Measurements from ENCODE around the gene INSR.

The INSR gene

DNA sequence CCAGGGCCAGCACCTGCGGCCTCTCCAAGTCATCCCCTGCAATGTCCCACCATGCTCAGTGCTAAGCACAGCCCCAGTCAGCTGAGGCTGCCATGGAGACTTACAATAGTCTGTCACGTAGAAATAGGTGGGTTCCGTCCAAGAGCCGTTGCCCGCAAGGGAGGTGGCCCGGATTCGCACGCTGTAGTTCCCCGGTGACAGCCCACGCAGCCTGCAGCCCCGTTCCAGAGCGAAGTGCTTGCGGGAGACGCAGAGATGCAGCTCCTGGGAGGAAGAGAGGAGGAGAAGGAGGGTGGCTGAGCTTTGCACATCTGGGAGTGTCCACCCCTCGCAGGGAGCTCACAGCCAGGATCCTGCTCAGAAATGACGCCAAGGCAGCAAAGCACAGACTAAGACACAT lies 162.2 kb downstream of the INSR start:
- no peak for DNase-seq

DNA sequence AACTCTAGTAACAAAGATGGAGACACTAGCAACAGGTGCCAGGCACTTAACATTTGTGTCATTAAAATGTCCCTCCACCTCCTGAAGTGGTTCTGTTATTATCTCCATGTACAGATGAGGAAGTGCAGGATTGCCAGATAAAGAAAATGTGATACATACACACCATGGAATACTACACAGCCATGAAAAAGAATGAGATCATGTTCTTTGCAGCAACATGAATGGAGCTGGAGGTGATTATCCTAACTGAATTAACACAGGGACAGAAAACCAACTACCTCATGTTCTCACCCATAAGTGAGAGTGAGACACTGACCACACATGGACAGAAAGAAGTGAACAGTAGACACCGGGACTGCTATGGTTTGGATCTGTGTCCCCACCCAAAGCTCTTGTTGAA lies 164.2 kb downstream of the INSR start:
- no peak for DNase-seq

DNA sequence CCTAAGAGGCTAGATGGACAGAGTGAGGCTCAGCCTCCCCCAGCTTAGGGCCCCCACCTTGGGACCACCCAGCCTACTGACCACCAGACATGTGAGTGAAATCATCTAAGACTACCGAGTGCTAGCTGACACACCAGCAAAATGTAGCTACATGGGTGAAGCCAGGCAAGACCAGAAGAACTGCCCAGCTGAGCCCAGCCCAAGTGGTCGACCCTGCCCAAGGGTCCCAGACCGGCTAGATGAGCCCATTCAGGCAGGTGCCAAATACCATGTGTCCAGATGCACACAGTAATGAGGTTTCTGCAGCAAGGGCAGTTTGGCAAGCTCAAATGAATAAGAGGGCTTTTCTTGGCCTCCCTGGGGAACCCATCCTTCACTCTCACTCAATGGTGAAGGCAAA lies 168.1 kb downstream of the INSR start:
- DNase-seq = no peak

DNA sequence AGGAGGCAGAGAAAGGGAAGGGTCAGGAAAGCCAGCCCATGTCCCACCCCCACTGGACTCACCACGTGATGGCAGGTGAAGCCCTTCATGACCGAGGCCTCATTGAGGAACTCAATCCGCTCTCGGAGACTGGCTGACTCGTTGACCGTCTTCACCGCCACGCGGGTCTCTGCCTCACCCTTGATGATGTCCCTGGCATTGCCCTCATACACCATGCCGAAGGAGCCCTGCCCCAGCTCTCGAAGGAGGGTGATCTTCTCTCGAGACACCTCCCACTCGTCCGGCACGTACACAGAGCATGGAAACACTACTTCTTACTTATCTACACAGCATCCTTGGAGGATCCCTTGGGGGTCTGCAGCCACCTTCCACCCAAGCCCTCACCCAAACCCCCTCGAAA lies 169.0 kb downstream of the INSR start:
- DNase-seq = no peak

DNA sequence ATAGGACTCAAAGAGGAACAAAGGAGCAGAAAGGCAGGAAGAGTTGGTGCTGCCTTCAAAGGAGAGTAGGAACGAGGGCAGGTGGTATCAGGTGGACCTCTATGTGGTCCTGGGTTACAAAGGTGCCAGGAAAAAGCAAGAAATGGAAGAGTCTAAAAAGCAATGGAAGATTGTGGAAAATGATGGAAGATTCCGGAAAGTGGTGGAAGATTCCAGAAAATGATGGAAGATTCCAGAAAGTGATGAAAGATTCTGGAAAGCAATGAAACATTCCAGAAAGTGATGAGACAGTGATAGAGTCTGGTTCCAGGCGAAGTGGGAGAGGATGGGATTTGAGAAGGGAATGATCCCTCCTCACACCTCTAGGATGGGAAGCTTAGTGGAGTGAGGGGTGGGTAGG lies 169.4 kb downstream of the INSR start:
- no peak for DNase-seq

DNA sequence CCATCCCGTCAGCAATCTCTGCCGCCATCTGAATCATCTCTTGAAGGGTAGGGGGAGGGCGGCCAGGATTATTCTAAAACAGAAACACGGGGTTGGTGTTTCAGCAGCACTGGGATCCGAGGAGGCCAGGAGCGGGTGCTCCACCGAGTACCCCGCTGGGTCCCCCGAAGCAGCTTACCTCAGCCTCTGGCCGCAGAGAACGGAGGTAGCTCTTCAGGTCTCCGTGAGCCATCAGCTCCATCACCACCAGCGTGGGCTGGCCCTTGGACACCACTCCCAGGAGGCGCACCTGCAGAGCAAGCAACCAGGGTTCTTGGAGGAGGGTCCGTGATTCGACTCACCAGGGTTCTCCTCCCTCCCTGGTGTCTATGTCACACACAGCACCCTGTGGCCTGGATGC lies 171.5 kb downstream of the INSR start:
- no peak for DNase-seq

DNA sequence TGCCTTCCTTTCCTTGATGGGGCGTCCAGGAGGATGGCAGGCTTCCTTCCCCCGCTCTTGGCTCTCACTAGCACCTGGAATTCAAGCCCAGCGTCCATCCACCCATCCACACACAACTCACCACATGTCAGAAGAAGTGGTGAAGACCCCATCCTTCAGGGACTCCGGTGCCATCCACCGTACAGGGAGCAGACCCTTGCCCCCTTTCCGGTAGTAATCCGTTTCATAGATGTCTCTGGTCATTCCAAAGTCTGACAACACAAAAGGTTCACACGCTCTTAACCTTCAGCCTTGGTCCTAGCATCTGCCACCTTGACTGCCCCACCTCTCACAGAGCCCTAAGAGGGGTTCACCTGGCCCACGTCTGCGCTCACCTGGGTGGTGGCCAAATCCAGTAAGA lies 173.7 kb downstream of the INSR start:
- no peak for DNase-seq

DNA sequence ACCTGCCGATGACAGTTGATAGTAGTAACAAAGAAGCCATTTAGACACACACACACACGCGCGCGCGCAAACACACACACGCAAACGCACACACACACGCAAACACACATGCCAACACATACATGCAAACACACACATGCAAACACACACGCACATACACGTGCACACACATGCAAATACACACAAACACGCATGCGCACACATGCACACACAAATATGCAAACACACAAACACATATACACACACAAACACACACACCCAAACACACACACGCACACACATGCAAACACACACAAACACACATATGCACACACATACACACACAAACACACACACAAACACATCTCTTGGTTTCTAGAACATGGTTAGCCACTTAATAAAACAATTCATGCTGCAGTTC lies 174.6 kb downstream of the INSR start:
- no peak for DNase-seq

DNA sequence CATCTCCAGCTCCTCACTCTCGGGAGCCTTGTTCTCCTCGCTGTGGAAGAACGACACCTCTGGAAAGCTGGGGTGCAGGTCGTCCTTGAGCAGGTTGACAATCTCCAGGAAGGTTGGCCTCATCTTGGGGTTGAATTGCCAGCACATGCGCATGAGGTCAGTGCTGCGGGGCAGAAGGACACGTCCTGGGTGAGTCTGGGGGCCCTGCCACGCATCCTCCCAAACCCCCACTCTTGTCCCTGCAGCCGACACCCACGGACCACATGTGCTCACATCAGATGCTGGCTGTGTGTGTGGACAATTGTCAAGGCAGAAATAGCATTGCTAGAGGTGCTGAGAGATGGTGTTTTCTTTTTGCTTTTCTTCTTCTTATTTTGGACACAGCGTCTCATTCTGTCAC lies 177.0 kb downstream of the INSR start:
- DNase-seq = no peak

DNA sequence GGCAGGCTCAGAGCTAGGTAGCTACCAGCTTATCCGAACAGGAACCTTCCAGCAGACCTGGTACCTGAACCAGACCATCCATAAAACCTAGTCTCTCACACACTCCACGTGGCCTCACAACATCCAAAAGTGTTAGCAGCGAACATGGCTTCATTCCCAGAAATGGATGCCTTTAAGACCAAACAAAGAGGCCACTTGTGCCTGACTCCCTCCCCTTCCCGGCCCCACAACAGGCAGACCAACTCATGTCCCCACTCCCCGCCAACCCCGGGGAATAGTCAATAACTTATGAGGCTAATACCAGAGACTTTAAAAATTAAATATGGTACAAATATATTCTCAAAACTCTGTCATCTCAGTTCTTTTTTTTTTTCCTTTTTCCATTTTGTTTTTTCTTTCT lies 178.5 kb downstream of the INSR start:
- DNase-seq = no peak

DNA sequence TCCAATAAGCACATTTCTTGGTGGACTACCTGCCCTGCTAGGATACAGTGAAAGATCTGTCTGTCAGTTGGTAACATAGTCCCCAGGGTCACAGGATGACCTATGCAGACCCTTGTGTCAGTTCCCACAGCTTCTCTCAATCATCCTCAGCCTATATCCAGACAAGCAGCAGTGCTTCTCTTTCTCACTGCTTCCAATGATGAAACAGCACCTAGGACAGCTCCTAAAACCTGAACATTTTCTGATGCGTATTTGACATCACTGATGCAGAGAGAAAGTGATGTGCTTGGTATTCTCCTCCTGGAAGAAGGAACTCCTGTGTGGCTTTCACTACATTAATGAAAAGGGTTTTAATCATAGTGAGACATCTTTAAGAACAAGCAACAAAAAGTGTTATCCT lies 181.0 kb downstream of the INSR start:
- no peak for DNase-seq

DNA sequence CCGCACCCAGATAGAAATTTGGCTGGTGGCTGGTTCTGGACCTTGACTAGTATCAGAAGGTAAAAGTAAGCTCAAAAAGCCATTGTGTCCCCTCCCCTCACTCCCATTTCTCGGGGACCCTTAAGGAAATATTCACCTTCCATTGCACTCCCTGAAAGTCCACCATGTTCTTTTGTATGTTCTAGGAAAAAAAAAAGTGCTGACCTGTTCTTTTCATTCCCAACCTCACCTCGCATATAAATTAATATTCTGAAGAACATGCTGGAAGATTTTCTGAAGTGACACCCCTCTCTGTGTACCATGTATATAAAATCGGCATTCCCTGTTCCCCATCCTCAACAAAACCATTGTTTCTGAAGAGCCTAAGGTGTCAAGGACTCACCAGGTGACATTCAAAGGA lies 181.5 kb downstream of the INSR start:
- no peak for DNase-seq

DNA sequence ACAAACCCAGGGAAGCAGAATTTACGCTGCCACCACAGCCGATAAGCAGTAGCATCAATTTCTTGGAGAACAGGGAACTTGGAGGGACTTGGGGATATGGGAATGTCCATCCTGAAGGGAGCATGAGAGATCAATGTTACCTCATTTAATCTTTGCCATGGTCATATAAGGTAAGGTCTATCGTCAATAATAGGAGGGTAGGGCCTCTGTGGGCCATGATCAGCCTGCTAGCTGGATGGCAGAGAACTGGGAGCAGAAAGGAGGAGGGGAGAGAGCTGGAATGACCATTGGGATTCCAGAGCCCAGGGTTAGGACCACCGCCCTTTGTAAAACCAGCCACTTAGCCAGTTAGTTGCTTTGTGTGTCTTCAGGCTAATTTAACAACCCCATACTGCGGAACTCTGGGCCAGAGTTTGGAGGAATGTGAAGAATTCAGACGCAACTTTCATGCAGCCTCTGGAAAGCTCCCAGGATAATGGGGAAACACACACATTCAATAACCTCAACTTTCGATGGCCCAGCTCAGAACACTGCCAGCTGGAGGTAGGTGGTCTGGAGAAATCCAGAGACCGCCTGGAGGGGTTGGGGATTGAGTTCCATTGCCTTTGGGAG lies 184.4 kb downstream of the INSR start:
- DNase-seq = no peak

DNA sequence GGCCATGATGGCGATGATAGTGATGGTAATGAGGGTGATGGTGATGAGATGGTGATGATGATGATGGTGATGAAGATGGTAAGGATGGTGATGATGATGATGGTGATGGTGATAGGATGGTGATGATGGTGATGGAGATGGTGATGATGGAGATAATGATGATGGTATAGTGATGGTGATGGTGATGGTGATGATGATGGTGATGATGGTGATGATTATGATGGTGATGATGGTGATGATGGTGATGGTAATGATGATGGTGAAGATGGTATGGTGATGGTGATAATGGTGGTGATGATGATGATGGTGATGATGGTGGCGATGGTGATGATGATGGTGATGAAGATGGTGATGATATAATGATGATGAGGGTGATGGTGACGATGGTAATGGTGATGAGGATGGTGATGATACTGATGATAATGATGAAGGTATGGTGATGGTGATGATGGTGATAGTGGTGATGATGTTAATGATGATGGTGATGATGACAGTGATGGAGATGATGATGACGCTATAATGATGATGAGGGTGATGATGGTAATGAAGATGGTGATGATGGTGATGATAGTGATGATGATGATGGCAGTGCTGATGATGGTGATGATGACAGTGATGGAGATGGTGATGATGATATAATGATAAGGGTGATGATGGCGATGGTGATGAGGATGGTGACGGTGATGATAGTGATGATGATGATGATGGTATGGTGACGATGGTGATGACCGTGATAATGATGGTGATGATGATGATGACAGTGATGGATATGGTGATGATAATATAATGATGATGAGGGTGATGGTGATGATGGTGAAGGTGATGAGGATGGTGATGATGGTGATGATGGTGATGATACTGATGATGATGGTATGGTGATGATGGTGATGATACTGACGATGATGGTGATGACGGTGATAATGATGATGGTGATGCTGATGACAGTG lies 187.2 kb downstream of the INSR start:
- no peak for DNase-seq

DNA sequence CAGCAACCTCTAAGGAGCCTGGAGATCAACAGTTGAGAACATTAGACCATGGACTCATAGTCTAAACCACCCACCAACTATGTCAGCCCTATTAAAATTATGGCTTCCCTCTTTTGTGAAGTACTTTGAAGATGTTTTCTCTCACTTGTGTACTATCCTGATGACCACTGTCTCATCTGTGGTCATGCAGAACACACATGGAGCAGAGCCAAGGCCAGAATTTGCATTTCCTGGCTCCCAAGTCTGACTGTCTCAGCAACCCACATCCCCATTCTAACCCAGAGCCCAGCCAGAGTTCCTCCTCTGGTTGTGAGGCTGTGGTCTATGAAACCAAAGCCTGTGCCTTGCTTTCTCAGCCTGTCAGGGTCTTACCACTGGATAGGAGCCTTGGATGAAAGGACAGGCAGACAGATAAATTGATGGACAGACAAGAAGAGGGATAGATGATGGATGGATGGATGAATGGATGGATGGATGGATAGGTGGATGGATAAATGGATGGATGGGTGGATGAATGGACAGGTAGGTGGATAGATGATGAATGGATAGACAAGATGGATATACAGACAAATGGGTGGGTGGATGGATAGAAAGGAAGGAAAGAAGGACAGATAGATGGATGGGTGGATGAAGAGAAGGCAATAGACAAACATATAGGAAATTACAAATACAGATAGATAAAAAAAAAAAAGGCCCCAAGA lies 189.3 kb downstream of the INSR start:
- DNase-seq = no peak

DNA sequence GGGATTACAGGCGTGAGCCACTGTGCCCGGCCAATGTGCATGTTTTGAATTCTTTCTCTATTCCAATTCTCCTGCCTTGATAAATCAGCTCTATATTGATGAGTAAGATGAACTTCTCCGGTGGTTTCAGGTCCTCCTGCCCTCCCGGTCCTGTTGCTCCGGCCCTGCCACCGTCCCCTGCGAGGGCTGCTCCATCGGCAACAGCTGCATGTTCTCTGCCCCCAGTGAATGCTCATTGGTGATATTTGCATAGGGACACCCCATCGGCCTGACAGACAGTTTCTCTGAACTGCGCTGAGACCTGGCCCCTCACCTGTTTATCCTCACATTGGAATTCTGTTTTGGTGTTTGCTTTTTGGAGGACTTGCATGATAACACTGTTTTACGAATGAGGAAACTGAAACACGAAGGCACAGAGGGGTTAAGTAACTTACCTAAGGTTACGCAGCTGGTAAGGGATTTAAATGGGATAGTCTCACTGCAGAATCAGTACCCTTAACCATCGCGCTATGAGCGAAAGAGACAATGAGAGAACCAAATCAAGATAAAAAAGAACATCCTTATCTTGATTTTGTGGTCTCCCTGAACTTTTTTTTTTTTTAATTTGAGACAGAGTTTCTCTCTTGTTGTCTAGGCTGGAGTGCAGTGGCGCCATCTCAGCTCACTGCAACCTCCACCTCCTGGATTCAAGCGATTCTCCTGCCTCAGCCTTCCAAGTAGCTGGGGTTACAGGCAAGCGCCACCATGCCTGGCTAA lies 192.5 kb downstream of the INSR start:
- no peak for DNase-seq

DNA sequence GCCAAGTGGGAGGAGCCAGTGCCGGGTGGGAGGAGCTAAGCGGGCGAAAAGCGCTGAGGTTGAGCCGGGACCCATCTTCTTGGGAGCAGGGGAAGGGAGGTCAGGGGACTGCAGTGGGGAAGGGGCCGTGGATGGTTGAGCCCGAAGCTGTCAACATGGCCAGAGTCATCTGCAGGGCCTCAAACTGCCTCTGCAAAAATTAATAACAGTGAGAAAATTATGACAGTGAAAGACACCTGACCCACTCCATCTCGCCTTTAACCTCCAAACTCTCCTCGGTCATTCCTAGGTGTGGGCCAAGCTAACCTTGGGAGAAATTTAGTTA lies 194.7 kb downstream of the INSR start:
- peak; percentile 90 to 92 for DNase-seq

DNA sequence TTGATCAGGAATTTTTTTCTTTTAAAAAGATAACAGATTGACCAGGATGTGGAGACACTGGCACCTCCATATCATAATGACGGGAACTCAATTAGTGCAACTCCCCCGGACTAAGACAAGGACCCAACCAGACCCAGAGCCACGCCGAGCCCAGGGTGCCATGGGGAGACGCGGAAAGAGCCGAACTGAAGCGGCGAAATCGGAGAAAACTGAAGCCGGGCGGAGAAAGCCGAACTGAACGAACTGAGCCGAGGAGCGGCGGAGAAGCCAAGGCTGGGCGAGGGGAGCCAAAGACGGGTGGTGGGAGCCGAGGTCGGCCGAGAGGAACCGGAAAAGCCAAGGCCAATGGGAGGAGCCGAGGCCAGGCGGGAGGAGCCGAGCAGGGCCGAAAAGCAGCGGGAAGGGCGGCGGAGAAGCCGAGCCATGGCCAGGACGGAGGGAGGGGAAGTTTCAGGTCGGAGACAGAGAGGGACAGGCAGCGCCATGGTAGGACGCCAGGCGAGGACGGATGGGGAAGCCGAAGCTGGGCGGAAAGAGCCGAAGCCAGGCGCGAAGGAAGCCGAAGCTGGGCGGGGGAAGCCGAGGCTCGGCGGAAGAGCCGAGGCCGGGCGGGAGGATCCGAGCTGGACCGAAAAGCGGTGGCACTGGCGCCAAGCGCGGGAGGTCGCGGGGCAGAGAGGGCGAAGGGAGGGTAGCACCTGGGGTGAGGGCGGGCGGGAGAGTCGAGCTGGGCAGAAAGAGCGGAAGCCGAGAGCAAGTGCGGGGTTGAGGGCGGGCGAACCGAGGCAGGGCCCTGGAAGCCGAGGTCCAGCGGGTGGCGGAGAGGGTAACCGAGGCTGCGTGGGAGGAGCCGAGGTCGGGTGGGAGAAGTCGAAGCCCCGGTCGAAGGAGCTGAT lies 195.3 kb downstream of the INSR start:
- peak; percentile 88 to 91 for DNase-seq

DNA sequence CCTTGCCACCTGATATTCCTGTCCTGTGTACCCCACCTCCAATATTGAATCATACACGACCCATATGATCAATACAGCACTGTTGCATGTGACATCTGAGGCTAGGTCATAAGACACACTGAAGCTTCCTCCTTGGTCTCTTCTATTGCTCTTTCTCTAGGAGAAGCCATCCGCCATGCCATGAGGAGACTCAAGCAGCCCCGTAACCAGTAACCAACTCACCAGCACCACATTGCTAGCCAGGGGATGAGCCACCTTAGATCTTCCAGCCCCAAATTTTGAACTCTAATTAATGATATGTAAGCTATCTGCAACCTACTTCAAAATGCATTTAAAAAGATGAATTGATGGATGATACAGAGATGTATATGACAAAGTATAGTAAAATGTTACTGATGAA lies 196.1 kb downstream of the INSR start:
- no peak for DNase-seq

DNA sequence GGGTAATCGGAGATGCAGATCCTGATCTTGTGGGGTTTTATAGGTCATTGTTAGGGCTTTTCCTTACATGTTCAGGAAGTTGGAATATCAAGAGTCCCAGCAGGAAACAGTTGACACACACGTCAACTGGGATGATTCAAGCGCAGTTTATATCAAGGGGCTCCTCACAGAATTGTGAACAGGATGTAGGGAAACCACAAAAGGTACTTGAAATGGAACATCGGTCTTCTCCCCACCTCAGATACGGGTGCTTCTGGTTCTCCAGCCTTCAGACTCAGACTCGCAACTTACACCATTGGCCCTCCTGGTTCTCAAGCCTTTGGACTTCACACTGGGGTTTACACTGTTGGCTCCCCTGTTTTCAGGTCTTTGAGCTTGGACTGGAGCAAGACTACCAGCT lies 205.2 kb downstream of the INSR start:
- no peak for DNase-seq

DNA sequence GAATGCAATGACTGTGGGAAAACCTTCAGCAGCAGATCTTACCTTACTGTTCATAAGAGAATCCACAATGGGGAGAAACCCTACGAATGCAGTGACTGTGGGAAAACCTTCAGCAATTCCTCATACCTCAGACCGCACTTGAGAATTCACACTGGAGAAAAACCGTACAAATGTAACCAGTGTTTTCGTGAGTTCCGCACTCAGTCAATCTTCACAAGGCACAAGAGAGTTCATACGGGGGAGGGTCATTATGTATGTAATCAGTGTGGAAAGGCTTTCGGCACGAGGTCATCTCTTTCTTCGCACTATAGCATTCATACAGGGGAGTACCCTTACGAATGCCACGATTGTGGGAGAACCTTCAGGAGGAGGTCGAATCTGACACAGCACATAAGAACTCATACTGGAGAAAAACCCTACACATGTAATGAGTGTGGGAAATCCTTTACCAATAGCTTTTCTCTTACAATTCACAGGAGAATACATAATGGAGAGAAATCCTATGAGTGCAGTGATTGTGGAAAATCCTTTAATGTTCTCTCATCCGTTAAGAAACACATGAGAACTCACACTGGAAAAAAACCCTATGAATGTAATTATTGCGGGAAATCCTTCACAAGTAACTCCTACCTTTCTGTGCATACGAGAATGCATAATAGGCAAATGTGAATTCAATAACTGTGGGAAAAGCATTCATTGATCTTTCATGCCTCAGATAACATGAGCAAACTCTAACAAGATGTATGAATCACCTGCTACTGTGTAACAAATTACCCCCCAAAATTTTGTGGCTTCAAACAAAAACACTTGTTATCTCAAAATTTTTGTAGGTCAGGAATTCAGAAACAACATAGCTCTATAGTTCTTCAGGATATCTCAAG lies 210.9 kb downstream of the INSR start:
- DNase-seq = no peak

Measured in activated CD4-positive, alpha-beta T cell treated with anti-CD3 and anti-CD28 coated beads, Interleukin-2, amount 50 U/mL, for 48 hours (primary cell).